ENCODE data around the gene BCKDK. TPM values are rescaled to one million over a fixed set of nuclear protein-coding genes. Genes with fewer than 3 reads are reported as not detected.

BCKDK gene
- total and polyA plus RNA-seq, 2 donors (not counting 3 experiments of a cell fraction or from before 2014, with no cell fraction given) = 57.8 to 78.3 TPM

DNA sequence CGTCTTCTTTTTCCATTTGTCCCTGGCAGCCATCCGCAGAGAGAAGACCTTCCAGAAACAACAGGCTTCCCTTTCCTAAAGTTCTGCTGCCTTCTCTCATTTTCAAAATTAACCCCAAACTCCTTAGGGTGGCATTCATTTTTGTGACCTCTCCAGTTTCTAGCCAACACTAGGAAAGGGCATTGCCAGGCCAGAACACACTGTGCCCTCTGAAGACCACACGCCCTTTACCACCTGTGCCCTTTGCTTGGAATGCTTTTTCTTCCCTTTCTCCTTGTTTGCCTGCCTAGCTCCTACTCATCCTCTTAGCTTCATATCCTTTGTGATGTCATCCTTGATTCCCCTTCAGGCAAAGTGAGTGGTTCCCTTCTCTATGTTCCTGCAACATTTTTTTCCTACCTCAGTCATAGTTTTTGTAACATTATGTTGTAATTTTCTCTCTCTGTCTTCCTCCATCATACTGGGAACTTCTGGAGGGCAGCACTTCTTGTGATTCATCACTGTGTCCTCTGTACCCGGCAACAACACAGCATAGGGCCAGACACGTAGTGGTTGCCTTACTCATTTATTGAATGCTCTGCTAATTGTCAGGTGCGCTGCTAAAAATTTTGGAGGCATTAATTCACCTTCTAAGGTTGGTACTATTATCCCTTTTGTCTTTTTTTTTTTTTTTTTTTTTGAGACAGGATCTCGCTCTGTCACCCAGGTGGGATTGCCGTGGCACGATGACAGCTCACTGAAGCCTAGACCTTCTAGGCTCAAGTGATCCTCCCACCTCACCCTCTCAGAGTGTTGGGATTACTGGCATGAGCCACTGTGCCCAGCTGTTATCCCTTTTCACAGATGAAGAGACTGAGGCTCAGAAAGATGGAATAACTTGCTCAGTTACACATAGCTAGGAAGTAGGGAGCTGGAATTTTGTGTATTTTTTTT is 10.3 kb downstream of the BCKDK start:
- Histone ChIP-seq H3K79me2 (ENCODE audit: control insufficient read depth, insufficient read depth, low read length) (peaks cover 14% of the 10 kb centered on the region), H3K4me1 (ENCODE audit: control insufficient read depth, extremely low read depth, insufficient read depth, low read length) (peaks cover 7% of the 10 kb centered on the region), H3K4me3 (replicated peaks in 1 of 3; ENCODE audit: insufficient read depth in 1 of 3, low read depth in 1 of 3, low read length in 3 of 3) (peak overlapping the region; percentile 54 to 79 (median 79)), H3K9ac (replicated peaks; ENCODE audit: extremely low read depth, insufficient read depth, low read length) (peak overlapping the region; percentile 76), H3K9me3 (replicated peaks; ENCODE audit: control insufficient read depth, insufficient read depth, low read length) (no peaks in the 10 kb centered on the region), H3K27me3 (ENCODE audit: control insufficient read depth in 2 of 2, insufficient read depth in 2 of 2, low read length in 2 of 2) (no peaks in the 10 kb centered on the region), H3K9me1 (replicated peaks; ENCODE audit: control insufficient read depth, extremely low read depth, insufficient read depth, low read length) (no peaks in the 10 kb centered on the region), H3K27ac (ENCODE audit: insufficient read depth, low read depth, low read length) (peak overlapping the region; percentile 64), H4K20me1 (replicated peaks; ENCODE audit: control insufficient read depth, extremely low read depth, insufficient read depth, low read length) (no peaks in the 10 kb centered on the region), H2AFZ (ENCODE audit: low read depth, low read length) (no peak overlapping the region), H3K4me2 (ENCODE audit: insufficient read depth, low read length) (peak overlapping the region; percentile 80), H3K36me3 (ENCODE audit: control insufficient read depth in 2 of 2, extremely low read depth in 1 of 2, insufficient read depth in 2 of 2, low read length in 2 of 2) (peaks cover 3 to 13% of the 10 kb centered on the region in 2 experiments)
- dilution Hi-C loops (cut with MboI; ENCODE audit: extremely low pct_ligation_motif_present, low sequenced_read_pairs) (no loop called here), intact Hi-C loops (cut with micrococcal nuclease) (no loop called here)
- FAIRE-seq = no peak
- ChIA-PET POLR2A (interaction anchor here (1.4 to 1.6 kb wide), 2 partner anchors 24 to 62 kb away, joined by 13 to 31 read pairs; partner anchors contain the start of gene FUS), CTCF (interaction anchor here (1.0 to 1.6 kb wide), 8 partner anchors 16 to 750 kb away, joined by 3 to 27 read pairs (median 5); partner anchors contain the start of gene PRSS8)
- DNase-seq (ENCODE audit: low read depth, low spot score) = no peak
- BruUV-seq (replicated peaks) = TSS peak; percentile 29
- TF ChIP-seq POLR2A (IDR thresholded peaks at IDR 0.05; ENCODE audit: low read depth, low read length) (no peak), POLR2AphosphoS5 (IDR thresholded peaks at IDR 0.05; ENCODE audit: insufficient read depth, low read depth, low read length) (no peak), GATA2 (IDR thresholded peaks at IDR 0.05; ENCODE audit: insufficient read depth, insufficient read length, low read depth, low read length) (no peak), EZH2 (IDR thresholded peaks at IDR 0.05; ENCODE audit: borderline replicate concordance, low read depth, low read length, severe bottlenecking) (no peak), CTCF (IDR thresholded peaks at IDR 0.05; ENCODE audit: extremely low read depth in 1 of 2, insufficient read depth in 1 of 2, low read depth in 1 of 2, low read length in 2 of 2) (no peak), JUN (IDR thresholded peaks at IDR 0.05; ENCODE audit: borderline replicate concordance, insufficient read depth, insufficient read length, low read depth) (no peak), FOS (IDR thresholded peaks at IDR 0.05; ENCODE audit: borderline replicate concordance, insufficient read depth, low read length) (no peak)
- TF ChIP-seq, protein P1, sequence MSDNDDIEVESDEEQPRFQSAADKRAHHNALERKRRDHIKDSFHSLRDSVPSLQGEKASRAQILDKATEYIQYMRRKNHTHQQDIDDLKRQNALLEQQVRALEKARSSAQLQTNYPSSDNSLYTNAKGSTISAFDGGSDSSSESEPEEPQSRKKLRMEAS (IDR thresholded peaks at IDR 0.05; ENCODE audit: insufficient read depth, insufficient read length) = no peak

All from endothelial cell of umbilical vein (primary cell).